Measurements from ENCODE around the gene TAOK3. TPM values are rescaled to one million over a fixed set of nuclear protein-coding genes. Genes with fewer than 3 reads are reported as not detected.

Gene TAOK3
- total and polyA plus RNA-seq, 10 of the 15 experiments (the other 5 are each of a cell fraction or from before 2014, with no cell fraction given) = 41.3 to 131 (median 57.8) TPM

DNA sequence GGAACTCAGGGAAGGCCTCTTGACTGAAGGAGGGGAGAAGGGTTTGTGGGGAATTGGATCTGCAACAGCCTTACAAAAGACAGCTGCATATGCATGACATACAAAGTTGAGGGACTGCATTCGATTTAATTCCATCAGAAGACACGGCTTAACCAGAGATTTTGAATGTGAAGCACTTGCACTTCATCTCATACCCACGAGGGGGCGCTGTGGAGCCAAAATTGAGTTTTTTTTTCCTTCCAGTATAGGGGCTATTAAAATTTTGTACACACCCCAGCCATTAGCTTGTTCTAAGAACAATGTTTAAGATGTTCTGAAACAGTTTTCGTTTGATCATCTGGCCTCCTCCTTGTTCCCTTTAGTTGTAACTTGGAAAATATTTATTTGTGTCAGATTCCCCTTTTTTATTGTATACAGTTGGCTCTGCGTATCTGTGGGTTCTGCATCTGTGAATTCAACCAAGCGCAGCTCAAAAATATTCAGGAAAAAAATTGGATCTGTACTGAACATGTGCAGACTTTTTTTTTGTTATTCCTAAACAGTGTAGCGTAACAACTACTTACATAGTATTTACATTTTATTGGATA is 5.3 kb upstream of the TAOK3 start (continued):
- TF ChIP-seq, protein P1, sequence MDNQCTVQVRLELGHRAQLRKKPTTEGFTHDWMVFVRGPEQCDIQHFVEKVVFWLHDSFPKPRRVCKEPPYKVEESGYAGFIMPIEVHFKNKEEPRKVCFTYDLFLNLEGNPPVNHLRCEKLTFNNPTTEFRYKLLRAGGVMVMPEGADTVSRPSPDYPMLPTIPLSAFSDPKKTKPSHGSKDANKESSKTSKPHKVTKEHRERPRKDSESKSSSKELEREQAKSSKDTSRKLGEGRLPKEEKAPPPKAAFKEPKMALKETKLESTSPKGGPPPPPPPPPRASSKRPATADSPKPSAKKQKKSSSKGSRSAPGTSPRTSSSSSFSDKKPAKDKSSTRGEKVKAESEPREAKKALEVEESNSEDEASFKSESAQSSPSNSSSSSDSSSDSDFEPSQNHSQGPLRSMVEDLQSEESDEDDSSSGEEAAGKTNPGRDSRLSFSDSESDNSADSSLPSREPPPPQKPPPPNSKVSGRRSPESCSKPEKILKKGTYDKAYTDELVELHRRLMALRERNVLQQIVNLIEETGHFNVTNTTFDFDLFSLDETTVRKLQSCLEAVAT (IDR thresholded peaks at IDR 0.05) = no peak
- TF ChIP-seq, protein P2, sequence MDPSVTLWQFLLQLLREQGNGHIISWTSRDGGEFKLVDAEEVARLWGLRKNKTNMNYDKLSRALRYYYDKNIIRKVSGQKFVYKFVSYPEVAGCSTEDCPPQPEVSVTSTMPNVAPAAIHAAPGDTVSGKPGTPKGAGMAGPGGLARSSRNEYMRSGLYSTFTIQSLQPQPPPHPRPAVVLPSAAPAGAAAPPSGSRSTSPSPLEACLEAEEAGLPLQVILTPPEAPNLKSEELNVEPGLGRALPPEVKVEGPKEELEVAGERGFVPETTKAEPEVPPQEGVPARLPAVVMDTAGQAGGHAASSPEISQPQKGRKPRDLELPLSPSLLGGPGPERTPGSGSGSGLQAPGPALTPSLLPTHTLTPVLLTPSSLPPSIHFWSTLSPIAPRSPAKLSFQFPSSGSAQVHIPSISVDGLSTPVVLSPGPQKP (IDR thresholded peaks at IDR 0.05; ENCODE audit: low read depth, low read length) = no peak
- TF ChIP-seq, protein P3, sequence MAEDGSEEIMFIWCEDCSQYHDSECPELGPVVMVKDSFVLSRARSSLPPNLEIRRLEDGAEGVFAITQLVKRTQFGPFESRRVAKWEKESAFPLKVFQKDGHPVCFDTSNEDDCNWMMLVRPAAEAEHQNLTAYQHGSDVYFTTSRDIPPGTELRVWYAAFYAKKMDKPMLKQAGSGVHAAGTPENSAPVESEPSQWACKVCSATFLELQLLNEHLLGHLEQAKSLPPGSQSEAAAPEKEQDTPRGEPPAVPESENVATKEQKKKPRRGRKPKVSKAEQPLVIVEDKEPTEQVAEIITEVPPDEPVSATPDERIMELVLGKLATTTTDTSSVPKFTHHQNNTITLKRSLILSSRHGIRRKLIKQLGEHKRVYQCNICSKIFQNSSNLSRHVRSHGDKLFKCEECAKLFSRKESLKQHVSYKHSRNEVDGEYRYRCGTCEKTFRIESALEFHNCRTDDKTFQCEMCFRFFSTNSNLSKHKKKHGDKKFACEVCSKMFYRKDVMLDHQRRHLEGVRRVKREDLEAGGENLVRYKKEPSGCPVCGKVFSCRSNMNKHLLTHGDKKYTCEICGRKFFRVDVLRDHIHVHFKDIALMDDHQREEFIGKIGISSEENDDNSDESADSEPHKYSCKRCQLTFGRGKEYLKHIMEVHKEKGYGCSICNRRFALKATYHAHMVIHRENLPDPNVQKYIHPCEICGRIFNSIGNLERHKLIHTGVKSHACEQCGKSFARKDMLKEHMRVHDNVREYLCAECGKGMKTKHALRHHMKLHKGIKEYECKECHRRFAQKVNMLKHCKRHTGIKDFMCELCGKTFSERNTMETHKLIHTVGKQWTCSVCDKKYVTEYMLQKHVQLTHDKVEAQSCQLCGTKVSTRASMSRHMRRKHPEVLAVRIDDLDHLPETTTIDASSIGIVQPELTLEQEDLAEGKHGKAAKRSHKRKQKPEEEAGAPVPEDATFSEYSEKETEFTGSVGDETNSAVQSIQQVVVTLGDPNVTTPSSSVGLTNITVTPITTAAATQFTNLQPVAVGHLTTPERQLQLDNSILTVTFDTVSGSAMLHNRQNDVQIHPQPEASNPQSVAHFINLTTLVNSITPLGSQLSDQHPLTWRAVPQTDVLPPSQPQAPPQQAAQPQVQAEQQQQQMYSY (CRISPR knock-in tag; IDR thresholded peaks at IDR 0.05) = no peak
- TF ChIP-seq ZSCAN29 (IDR thresholded peaks at IDR 0.05) = peak; percentile 86; the same call in 1 of the 2 replicates
- TF ChIP-seq TBL1XR1 (IDR thresholded peaks at IDR 0.05; ENCODE audit: low read depth, low read length) = no peak
- no peak for TF ChIP-seq MEF2B (IDR thresholded peaks at IDR 0.05; ENCODE audit: partially characterized antibody, poor library complexity, severe bottlenecking)
- no peak for TF ChIP-seq CUX1 (IDR thresholded peaks at IDR 0.05; ENCODE audit: insufficient replicate concordance, low read depth, low read length)
- no peak for TF ChIP-seq DPF2 (IDR thresholded peaks at IDR 0.05)
- TF ChIP-seq, protein P4, sequence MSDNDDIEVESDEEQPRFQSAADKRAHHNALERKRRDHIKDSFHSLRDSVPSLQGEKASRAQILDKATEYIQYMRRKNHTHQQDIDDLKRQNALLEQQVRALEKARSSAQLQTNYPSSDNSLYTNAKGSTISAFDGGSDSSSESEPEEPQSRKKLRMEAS (IDR thresholded peaks at IDR 0.05; ENCODE audit: low read depth, low read length) = no peak
- no peak for TF ChIP-seq RCOR1 (conservative IDR thresholded peaks at IDR 0.05; ENCODE audit: low read depth, low read length)
- no peak for TF ChIP-seq ETV6 (conservative IDR thresholded peaks at IDR 0.05 in 1 of 2, IDR thresholded peaks at IDR 0.05 in 1 of 2; ENCODE audit: borderline replicate concordance in 1 of 2, low read depth in 1 of 2)
- TF ChIP-seq, protein P5, sequence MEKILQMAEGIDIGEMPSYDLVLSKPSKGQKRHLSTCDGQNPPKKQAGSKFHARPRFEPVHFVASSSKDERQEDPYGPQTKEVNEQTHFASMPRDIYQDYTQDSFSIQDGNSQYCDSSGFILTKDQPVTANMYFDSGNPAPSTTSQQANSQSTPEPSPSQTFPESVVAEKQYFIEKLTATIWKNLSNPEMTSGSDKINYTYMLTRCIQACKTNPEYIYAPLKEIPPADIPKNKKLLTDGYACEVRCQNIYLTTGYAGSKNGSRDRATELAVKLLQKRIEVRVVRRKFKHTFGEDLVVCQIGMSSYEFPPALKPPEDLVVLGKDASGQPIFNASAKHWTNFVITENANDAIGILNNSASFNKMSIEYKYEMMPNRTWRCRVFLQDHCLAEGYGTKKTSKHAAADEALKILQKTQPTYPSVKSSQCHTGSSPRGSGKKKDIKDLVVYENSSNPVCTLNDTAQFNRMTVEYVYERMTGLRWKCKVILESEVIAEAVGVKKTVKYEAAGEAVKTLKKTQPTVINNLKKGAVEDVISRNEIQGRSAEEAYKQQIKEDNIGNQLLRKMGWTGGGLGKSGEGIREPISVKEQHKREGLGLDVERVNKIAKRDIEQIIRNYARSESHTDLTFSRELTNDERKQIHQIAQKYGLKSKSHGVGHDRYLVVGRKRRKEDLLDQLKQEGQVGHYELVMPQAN (conservative IDR thresholded peaks at IDR 0.05) = no peak
- TF ChIP-seq SIX5 (IDR thresholded peaks at IDR 0.05; ENCODE audit: low read depth, low read length, severe bottlenecking) = no peak
- no peak for TF ChIP-seq HDAC2 (IDR thresholded peaks at IDR 0.05)
